Measurements from ENCODE around the gene MTRFR.

GRCh38 chr12:123283461-123283860 lies 50.2 kb downstream of the MTRFR start:
- TF ChIP-seq CTCF (IDR thresholded peaks at IDR 0.05) (no peak), SMC3 (IDR thresholded peaks at IDR 0.05; ENCODE audit: low read depth, low read length) (no peak), SIN3A (IDR thresholded peaks at IDR 0.05; ENCODE audit: borderline replicate concordance, low read depth, low read length) (no peak), TCF12 (IDR thresholded peaks at IDR 0.05) (no peak), EP300 (IDR thresholded peaks at IDR 0.05; ENCODE audit: borderline replicate concordance in 1 of 2, low read depth in 1 of 2, low read length in 1 of 2) (no peak), REST (IDR thresholded peaks at IDR 0.05; ENCODE audit: low read depth, low read length) (no peak), EZH2phosphoT487 (IDR thresholded peaks at IDR 0.05; ENCODE audit: borderline replicate concordance, low read depth) (no peak), RFX5 (IDR thresholded peaks at IDR 0.05; ENCODE audit: low read length) (no peak), FOSL2 (IDR thresholded peaks at IDR 0.05; ENCODE audit: borderline replicate concordance, low read depth) (no peak), JUND (IDR thresholded peaks at IDR 0.05) (no peak), CHD2 (IDR thresholded peaks at IDR 0.05; ENCODE audit: low read length, partially characterized antibody) (no peak), POLR2AphosphoS5 (IDR thresholded peaks at IDR 0.05; ENCODE audit: low read depth, low read length) (no peak), ELF1 (IDR thresholded peaks at IDR 0.05) (no peak)
